HG03575 (cell line): ENCODE results near the gene PDCD11.

Source experiments
- ATAC-seq: cut with Tn5 transposase; IDR thresholded peaks from one replicate; pipeline ENCODE4 v1.9.1; 2021; ENCODE audit not compliant: unreplicated experiment, insufficient number of reproducible peaks, low FRiP score; ENCODE audit errors: extremely low read depth

The PDCD11 gene

GRCh38 chr10:103447187-103447586 lies 50.8 kb downstream of the PDCD11 start:
- no peak for ATAC-seq

- ATAC-seq = no peak
Measured at GRCh38 chr10:103448746-103449145, 52.3 kb downstream of the PDCD11 start.

- no peak for ATAC-seq
Measured at GRCh38 chr10:103449208-103450144, 53.0 kb downstream of the PDCD11 start.

GRCh38 chr10:103450201-103450695 lies 53.8 kb downstream of the PDCD11 start:
- no peak for ATAC-seq

- no peak for ATAC-seq
Measured at GRCh38 chr10:103451091-103451813, 54.8 kb downstream of the PDCD11 start.

- no peak for ATAC-seq
Measured at GRCh38 chr10:103451831-103452505, 55.5 kb downstream of the PDCD11 start, which contains the start of gene CALHM2. Gene CALHM2, minus strand, starts transcription at chr10:103452370. Its CDS starts 2,429 bp downstream, at chr10:103449941.

- no peak for ATAC-seq
Measured at GRCh38 chr10:103452506-103453230, 56.2 kb downstream of the PDCD11 start.

GRCh38 chr10:103454026-103454425 lies 57.6 kb downstream of the PDCD11 start:
- no peak for ATAC-seq

GRCh38 chr10:103455235-103455634 lies 58.8 kb downstream of the PDCD11 start:
- ATAC-seq = no peak

GRCh38 chr10:103456074-103456660 lies 59.7 kb downstream of the PDCD11 start:
- no peak for ATAC-seq

- no peak for ATAC-seq
Measured at GRCh38 chr10:103457176-103457712, 60.8 kb downstream of the PDCD11 start.

GRCh38 chr10:103457896-103458583 lies 61.6 kb downstream of the PDCD11 start:
- no peak for ATAC-seq

GRCh38 chr10:103458720-103459119 lies 62.3 kb downstream of the PDCD11 start, which contains the start of gene CALHM1:
Gene CALHM1, minus strand, starts transcription at chr10:103458900. Its CDS starts 149 bp downstream, at chr10:103458751.
- no peak for ATAC-seq

- no peak for ATAC-seq
Measured at GRCh38 chr10:103459615-103460014, 63.2 kb downstream of the PDCD11 start.

GRCh38 chr10:103463499-103463898 lies 67.1 kb downstream of the PDCD11 start:
- no peak for ATAC-seq

- no peak for ATAC-seq
Measured at GRCh38 chr10:103465411-103466179, 69.2 kb downstream of the PDCD11 start.

- ATAC-seq = no peak
Measured at GRCh38 chr10:103466734-103467133, 70.3 kb downstream of the PDCD11 start.
